Spleen (tissue), 7 donors: ENCODE data around the gene RITA1.

ENCODE experiments used
- POLR2A ChIP-seq, 3 donors: fragments of 450-650 bp; IDR thresholded peaks; one replicate each; pipeline ENCODE4 v1.5.1; 2017; ENCODE audit warnings: antibody characterized with exemption in 3 of 3, mild to moderate bottlenecking in 1 of 3
- POLR2AphosphoS5 ChIP-seq, 3 donors: sonication (generic); formaldehyde crosslinking; IDR thresholded peaks; one replicate each; pipeline ENCODE4 v1.5.1; 2017; ENCODE audit warnings: antibody characterized with exemption in 3 of 3
- TF ChIP-seq, protein P1 (sequence below), 11 experiments: fragments of 200-600 bp in 7 of 11; fragments of 450-650 bp in 4 of 11; sonication (generic) in 4 of 11; IDR thresholded peaks in 8 of 11; conservative IDR thresholded peaks in 3 of 11; 1 replicate in 7 of 11; 2 replicates in 4 of 11; pipeline versions ENCODE4 v1.4.0 to v1.8.0; 2016 to 2021; ENCODE audit warnings: antibody characterized with exemption in 11 of 11, inconsistent platforms in 4 of 11, mild to moderate bottlenecking in 1 of 11
- donor health status: DM: no; HTN: no; CAD: no; lungs with moderate emphysema.
- donor health status: DM: no; HTN: no; CAD: no.
- donor health status: DM: no; HTN: no; CAD: no.

DNA sequence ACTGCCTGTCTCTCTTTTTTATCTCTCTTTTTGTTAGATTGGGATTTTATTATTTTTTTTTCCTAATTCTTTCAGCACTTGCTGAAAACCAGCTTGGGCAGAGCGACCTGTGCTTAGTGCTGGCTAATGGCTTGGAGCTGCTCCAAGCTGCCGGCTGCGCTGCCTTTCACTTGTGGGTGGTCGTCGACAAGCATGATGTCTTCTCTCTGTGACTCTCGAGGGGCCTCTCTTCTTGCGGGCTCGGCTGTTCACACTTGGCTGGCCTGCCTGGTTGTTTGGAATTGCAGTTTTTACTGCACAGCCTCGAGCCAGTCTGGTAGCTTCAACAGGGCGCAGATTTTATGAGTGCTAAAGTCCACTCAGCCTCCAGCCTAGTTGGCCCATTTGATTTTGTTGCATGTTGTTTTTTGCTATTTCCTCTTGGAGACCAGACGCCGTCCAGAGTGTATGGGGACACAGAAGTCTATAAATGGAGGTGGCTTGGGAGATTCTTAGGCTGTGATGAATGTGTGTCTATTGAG is 54.4 kb downstream of the RITA1 start:
- TF ChIP-seq, protein P1, sequence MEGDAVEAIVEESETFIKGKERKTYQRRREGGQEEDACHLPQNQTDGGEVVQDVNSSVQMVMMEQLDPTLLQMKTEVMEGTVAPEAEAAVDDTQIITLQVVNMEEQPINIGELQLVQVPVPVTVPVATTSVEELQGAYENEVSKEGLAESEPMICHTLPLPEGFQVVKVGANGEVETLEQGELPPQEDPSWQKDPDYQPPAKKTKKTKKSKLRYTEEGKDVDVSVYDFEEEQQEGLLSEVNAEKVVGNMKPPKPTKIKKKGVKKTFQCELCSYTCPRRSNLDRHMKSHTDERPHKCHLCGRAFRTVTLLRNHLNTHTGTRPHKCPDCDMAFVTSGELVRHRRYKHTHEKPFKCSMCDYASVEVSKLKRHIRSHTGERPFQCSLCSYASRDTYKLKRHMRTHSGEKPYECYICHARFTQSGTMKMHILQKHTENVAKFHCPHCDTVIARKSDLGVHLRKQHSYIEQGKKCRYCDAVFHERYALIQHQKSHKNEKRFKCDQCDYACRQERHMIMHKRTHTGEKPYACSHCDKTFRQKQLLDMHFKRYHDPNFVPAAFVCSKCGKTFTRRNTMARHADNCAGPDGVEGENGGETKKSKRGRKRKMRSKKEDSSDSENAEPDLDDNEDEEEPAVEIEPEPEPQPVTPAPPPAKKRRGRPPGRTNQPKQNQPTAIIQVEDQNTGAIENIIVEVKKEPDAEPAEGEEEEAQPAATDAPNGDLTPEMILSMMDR (IDR thresholded peaks at IDR 0.05 in 8 of 11, conservative IDR thresholded peaks at IDR 0.05 in 3 of 11): no peak
- TF ChIP-seq POLR2A (IDR thresholded peaks at IDR 0.05): no peak
- TF ChIP-seq POLR2AphosphoS5 (IDR thresholded peaks at IDR 0.05): no peak
